SK-N-SH (cell line): Measurements from ENCODE around the gene PER2. TPM values are rescaled to one million over a fixed set of nuclear protein-coding genes. Genes with fewer than 3 reads are reported as not detected.
A peak's percentile ranks its signal among the peaks of the same experiment; 100 is the strongest.

Experiments used
- CTCF ChIA-PET: fragments of 300-600, 350-600 bp; formaldehyde crosslinking; extraction: SDS; loops from one replicate; lab custom pipeline; 2021; lab: Yijun Ruan, JAX
- POLR2A ChIA-PET: fragments of 350-600 bp; sonication (Branson Sonifier 250); formaldehyde crosslinking; extraction: SDS; loops from one replicate; lab custom pipeline; 2020; ENCODE audit warnings: antibody characterized with exemption, inconsistent platforms; lab: Yijun Ruan, JAX
- DNase-seq: peaks from one replicate; pipeline ENCODE4 v3.0.0; 2012
- H2AFZ ChIP-seq: fragments of 200-600 bp; sonication (generic); 2 replicates; pipeline ENCODE4 v1.8.1; 2016; ENCODE audit warnings: antibody characterized with exemption, mild to moderate bottlenecking, low read depth
- H3F3A ChIP-seq: fragments of 200-600 bp; sonication (generic); replicated peaks from 2 replicates; pipeline ENCODE3; 2016; ENCODE audit warnings: antibody characterized with exemption, mild to moderate bottlenecking; ENCODE audit not compliant: insufficient read depth
- H3K27ac ChIP-seq, 2 experiments: fragments of 200-500 bp in 1 of 2; fragments of 200-600 bp in 1 of 2; sonication (Bioruptor generic) in 1 of 2; sonication (generic), shearing (Covaris generic) in 1 of 2; 2 replicates each; pipeline versions ENCODE4 v1.5.1 to v1.6.1; 2014 to 2016; ENCODE audit warnings: low read depth in 2 of 2, inconsistent platforms in 1 of 2, low read length in 1 of 2, mild to moderate bottlenecking in 1 of 2, mixed read lengths in 1 of 2
- H3K27me3 ChIP-seq: fragments of 200-600 bp; sonication (generic), shearing (Covaris generic); 2 replicates; pipeline ENCODE4 v1.6.1; 2016; ENCODE audit warnings: mixed run types; ENCODE audit not compliant: insufficient read depth
- H3K36me3 ChIP-seq, 2 experiments: fragments of 200-500 bp in 1 of 2; fragments of 200-600 bp in 1 of 2; sonication (Bioruptor generic) in 1 of 2; sonication (generic) in 1 of 2; replicated peaks in 1 of 2; 2 replicates each; pipeline versions ENCODE3 to v1.5.1; 2014 to 2016; ENCODE audit warnings: low read length in 1 of 2, mild to moderate bottlenecking in 1 of 2; ENCODE audit not compliant: insufficient read depth in 2 of 2, control insufficient read depth in 1 of 2
- H3K4me1 ChIP-seq, 2 experiments: fragments of 200-500 bp in 1 of 2; fragments of 200-600 bp in 1 of 2; sonication (Bioruptor generic) in 1 of 2; sonication (generic), shearing (Covaris generic) in 1 of 2; 2 replicates each; pipeline versions ENCODE4 v1.5.1 to v1.6.1; 2014 to 2016; ENCODE audit warnings: low read depth in 1 of 2, low read length in 1 of 2, mixed run types in 1 of 2; ENCODE audit not compliant: insufficient read depth in 2 of 2, control insufficient read depth in 1 of 2
- H3K4me2 ChIP-seq: fragments of 200-600 bp; sonication (generic), shearing (Covaris generic); 2 replicates; pipeline ENCODE4 v1.6.1; 2017; ENCODE audit warnings: mixed run types
- H3K4me3 ChIP-seq, 2 experiments: fragments of 200-500 bp in 1 of 2; fragments of 200-600 bp in 1 of 2; sonication (Bioruptor generic) in 1 of 2; sonication (generic), shearing (Covaris generic) in 1 of 2; 2 replicates each; pipeline versions ENCODE4 v1.5.1 to v1.8.1; 2014 to 2016; ENCODE audit warnings: low read depth in 2 of 2, inconsistent platforms in 1 of 2, low read length in 1 of 2, mild to moderate bottlenecking in 1 of 2, mixed read lengths in 1 of 2, moderate library complexity in 1 of 2
- H3K79me2 ChIP-seq: fragments of 200-600 bp; sonication (generic); 2 replicates; pipeline ENCODE4 v1.8.1; 2017; ENCODE audit warnings: mild to moderate bottlenecking; ENCODE audit not compliant: insufficient read depth
- H3K9ac ChIP-seq: fragments of 200-600 bp; sonication (generic); 2 replicates; pipeline ENCODE4 v1.6.1; 2017; ENCODE audit warnings: mixed run types
- H3K9me2 ChIP-seq: fragments of 200-600 bp; sonication (generic); 2 replicates; pipeline ENCODE4 v1.6.1; 2017; ENCODE audit warnings: mixed run types
- H3K9me3 ChIP-seq: fragments of 200-600 bp; sonication (generic); 2 replicates; pipeline ENCODE4 v1.6.1; 2017; ENCODE audit warnings: mixed run types, mild to moderate bottlenecking, moderate library complexity
- H4K20me1 ChIP-seq: fragments of 200-600 bp; sonication (generic); 2 replicates; pipeline ENCODE4 v1.6.1; 2017; ENCODE audit warnings: mild to moderate bottlenecking, mixed run types; ENCODE audit not compliant: insufficient read depth
- ELF1 ChIP-seq: IDR thresholded peaks from 2 replicates; pipeline ENCODE4 v1.4.0; 2012
- EP300 ChIP-seq, 2 experiments: IDR thresholded peaks; 2 replicates each; pipeline versions ENCODE4 v1.4.0 to v1.6.1; 2012; ENCODE audit warnings: borderline replicate concordance in 1 of 2, low read depth in 1 of 2, low read length in 1 of 2
- FOXM1 ChIP-seq: IDR thresholded peaks from 2 replicates; pipeline ENCODE4 v1.4.0; 2012; ENCODE audit warnings: low read depth, mild to moderate bottlenecking
- GABPA ChIP-seq: IDR thresholded peaks from 2 replicates; pipeline ENCODE4 v1.4.0; 2012; ENCODE audit warnings: low read depth, mild to moderate bottlenecking
- GATA2 ChIP-seq: sonication (generic); formaldehyde crosslinking; IDR thresholded peaks from 2 replicates; pipeline ENCODE4 v1.5.0; 2020; ENCODE audit warnings: mild to moderate bottlenecking, missing genetic modification reagents
- IRF3 ChIP-seq: fragments of 150-350 bp; IDR thresholded peaks from 2 replicates; pipeline ENCODE4 v1.6.1; 2016; ENCODE audit warnings: mild to moderate bottlenecking, low read depth, low read length
- JUND ChIP-seq: IDR thresholded peaks from 2 replicates; pipeline ENCODE4 v1.4.0; 2012
- MEF2A ChIP-seq: IDR thresholded peaks from 2 replicates; pipeline ENCODE4 v1.4.0; 2012; ENCODE audit warnings: low read depth, borderline replicate concordance
- NRF1 ChIP-seq: IDR thresholded peaks from 2 replicates; pipeline ENCODE4 v1.6.1; 2012; ENCODE audit warnings: low read depth, mild to moderate bottlenecking, low read length
- PBX3 ChIP-seq: IDR thresholded peaks from 2 replicates; pipeline ENCODE4; 2012
- POLR2AphosphoS5 ChIP-seq: IDR thresholded peaks from 2 replicates; pipeline ENCODE4 v1.6.1; 2012; ENCODE audit warnings: low read depth, low read length
- RAD21 ChIP-seq: IDR thresholded peaks from 2 replicates; pipeline ENCODE4 v1.6.1; 2012; ENCODE audit warnings: mild to moderate bottlenecking, low read length
- RCOR1 ChIP-seq: fragments of 150-350 bp; IDR thresholded peaks from 2 replicates; pipeline ENCODE4 v1.6.1; 2017; ENCODE audit warnings: antibody characterized with exemption, low read length
- REST ChIP-seq: IDR thresholded peaks from 2 replicates; pipeline ENCODE4 v1.6.1; 2012; ENCODE audit warnings: mild to moderate bottlenecking, low read depth, low read length, moderate library complexity
- RFX5 ChIP-seq: IDR thresholded peaks from 2 replicates; pipeline ENCODE4 v1.6.1; 2012; ENCODE audit warnings: mild to moderate bottlenecking, improper control_type of control experiment, low read length
- SMC3 ChIP-seq: IDR thresholded peaks from 2 replicates; pipeline ENCODE4 v1.6.1; 2012; ENCODE audit warnings: low read depth, low read length, improper control_type of control experiment
- USF1 ChIP-seq: IDR thresholded peaks from 2 replicates; pipeline ENCODE4 v1.4.0; 2012; ENCODE audit warnings: low read depth, borderline replicate concordance
- WGBS: methylation state at CpG from one replicate; pipeline ENCODE4 v1.1.6; 2017; ENCODE audit warnings: low lambda C conversion rate; 5-methylcytosine and 5-hydroxymethylcytosine counted together
- polyA plus RNA-seq, 3 experiments: library from polyadenylated mRNA; depleted of rRNA; stranded (reverse); fragments of >200 nt; gene quantifications; 2 replicates each; pipeline ENCODE4 v1.2.3, GENCODE V29; 2012
- TF ChIP-seq, protein P1 (sequence below): fragments of 200-600 bp; sonication (generic); IDR thresholded peaks from 2 replicates; pipeline ENCODE4 v1.6.1; 2017; ENCODE audit warnings: antibody characterized with exemption, mild to moderate bottlenecking, moderate library complexity
- TF ChIP-seq, protein P2 (sequence below): IDR thresholded peaks from 2 replicates; pipeline ENCODE4 v1.4.0; 2012; ENCODE audit warnings: low read depth
- TF ChIP-seq, protein P3 (sequence below): IDR thresholded peaks from 2 replicates; pipeline ENCODE4 v1.4.0; 2012; ENCODE audit warnings: low read depth, borderline replicate concordance

PER2 gene
- polyA plus RNA-seq, 1 of the 3 experiments (the other 2 are of a cell fraction), result 0.82 TPM

DNA sequence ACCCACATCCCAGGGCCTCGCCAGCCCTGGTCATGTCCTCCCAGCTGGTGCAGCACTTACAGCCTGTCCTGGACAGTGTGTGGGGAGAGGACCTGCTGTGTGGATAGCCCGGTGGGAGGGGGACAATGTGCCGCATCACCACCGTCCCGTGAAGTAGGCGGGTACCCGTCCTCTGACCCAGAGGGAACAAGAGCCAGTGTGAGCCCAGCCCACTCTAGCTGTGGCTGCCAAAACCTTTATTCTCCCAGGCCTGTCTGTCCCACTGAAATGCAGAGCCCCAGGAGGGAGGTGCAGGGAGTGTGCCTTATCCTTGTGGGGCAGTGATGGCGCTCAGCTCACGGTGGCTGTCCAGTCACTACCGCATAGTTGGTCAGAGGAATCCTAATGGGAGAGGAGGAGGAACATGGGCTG lies 33.6 kb upstream of the PER2 start:
- Histone ChIP-seq H4K20me1 (peaks cover 3% of the 10 kb centered on the region; the same call in 1 of the 2 replicates), H3K9ac (no peak overlapping the region), H3F3A (no peaks in the 10 kb centered on the region), H3K4me2 (peak overlapping the region; percentile 94), H3K27ac (no peak overlapping the region), H3K79me2 (peaks cover 56% of the 10 kb centered on the region), H3K4me3 (no peak overlapping the region; a peak in 1 of 4 replicates), H3K9me3 (no peaks in the 10 kb centered on the region), H2AFZ (no peak overlapping the region), H3K4me1 (peaks cover 0 to 15% of the 10 kb centered on the region in 2 experiments; a peak in 1 of 4 replicates), H3K9me2 (no peaks in the 10 kb centered on the region), H3K27me3 (no peaks in the 10 kb centered on the region), H3K36me3 (peaks cover 0 to 1% of the 10 kb centered on the region in 2 experiments)
- ChIA-PET CTCF (interaction anchor here (2.1 to 2.6 kb wide), 2 partner anchors 20 to 35 kb away, joined by 5 to 7 read pairs; no protein-coding TSS in a partner anchor), POLR2A (no interaction called here)
- DNase-seq, result no peak
- 94% methylated on average over 8 of the region's 10 CpGs for WGBS
- TF ChIP-seq, protein P1, sequence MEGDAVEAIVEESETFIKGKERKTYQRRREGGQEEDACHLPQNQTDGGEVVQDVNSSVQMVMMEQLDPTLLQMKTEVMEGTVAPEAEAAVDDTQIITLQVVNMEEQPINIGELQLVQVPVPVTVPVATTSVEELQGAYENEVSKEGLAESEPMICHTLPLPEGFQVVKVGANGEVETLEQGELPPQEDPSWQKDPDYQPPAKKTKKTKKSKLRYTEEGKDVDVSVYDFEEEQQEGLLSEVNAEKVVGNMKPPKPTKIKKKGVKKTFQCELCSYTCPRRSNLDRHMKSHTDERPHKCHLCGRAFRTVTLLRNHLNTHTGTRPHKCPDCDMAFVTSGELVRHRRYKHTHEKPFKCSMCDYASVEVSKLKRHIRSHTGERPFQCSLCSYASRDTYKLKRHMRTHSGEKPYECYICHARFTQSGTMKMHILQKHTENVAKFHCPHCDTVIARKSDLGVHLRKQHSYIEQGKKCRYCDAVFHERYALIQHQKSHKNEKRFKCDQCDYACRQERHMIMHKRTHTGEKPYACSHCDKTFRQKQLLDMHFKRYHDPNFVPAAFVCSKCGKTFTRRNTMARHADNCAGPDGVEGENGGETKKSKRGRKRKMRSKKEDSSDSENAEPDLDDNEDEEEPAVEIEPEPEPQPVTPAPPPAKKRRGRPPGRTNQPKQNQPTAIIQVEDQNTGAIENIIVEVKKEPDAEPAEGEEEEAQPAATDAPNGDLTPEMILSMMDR, result no peak
- TF ChIP-seq SMC3 (no peak), GABPA (no peak), NRF1 (no peak), EP300 (IDR thresholded peaks at IDR 0.05; ENCODE audit: borderline replicate concordance in 1 of 2, low read depth in 1 of 2, low read length in 1 of 2) (no peak), USF1 (no peak), ELF1 (no peak), MEF2A (no peak), RCOR1 (no peak), GATA2 (CRISPR knock-in tag) (no peak), REST (no peak), PBX3 (no peak), IRF3 (no peak), RFX5 (no peak), RAD21 (no peak), POLR2AphosphoS5 (no peak), JUND (no peak), FOXM1 (no peak)
- TF ChIP-seq, protein P2, sequence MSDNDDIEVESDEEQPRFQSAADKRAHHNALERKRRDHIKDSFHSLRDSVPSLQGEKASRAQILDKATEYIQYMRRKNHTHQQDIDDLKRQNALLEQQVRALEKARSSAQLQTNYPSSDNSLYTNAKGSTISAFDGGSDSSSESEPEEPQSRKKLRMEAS, result no peak
- TF ChIP-seq, protein P3, sequence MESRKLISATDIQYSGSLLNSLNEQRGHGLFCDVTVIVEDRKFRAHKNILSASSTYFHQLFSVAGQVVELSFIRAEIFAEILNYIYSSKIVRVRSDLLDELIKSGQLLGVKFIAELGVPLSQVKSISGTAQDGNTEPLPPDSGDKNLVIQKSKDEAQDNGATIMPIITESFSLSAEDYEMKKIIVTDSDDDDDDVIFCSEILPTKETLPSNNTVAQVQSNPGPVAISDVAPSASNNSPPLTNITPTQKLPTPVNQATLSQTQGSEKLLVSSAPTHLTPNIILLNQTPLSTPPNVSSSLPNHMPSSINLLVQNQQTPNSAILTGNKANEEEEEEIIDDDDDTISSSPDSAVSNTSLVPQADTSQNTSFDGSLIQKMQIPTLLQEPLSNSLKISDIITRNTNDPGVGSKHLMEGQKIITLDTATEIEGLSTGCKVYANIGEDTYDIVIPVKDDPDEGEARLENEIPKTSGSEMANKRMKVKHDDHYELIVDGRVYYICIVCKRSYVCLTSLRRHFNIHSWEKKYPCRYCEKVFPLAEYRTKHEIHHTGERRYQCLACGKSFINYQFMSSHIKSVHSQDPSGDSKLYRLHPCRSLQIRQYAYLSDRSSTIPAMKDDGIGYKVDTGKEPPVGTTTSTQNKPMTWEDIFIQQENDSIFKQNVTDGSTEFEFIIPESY, result no peak
